CD8-positive, alpha-beta memory T cell (primary cell): ENCODE data around the gene ARMH1. TPM values are rescaled to one million over a fixed set of nuclear protein-coding genes. Genes with fewer than 3 reads are reported as not detected.

Source experiments
- CTCF ChIA-PET: fragments of 350-600 bp; sonication (Branson Sonifier 250); formaldehyde crosslinking; loops from one replicate; lab custom pipeline; 2021; ENCODE audit warnings: antibody characterized with exemption; lab: Charles Lee
- POLR2A ChIA-PET: fragments of 350-600 bp; sonication (Branson Sonifier 250); formaldehyde crosslinking; loops from one replicate; lab custom pipeline; 2021; ENCODE audit warnings: antibody characterized with exemption; lab: Charles Lee
- DNase-seq, 5 donors: peaks; one replicate each; pipeline versions ENCODE4 v3.0.0 to v3.0.0-alpha.2; 2020 to 2022; ENCODE audit warnings: mixed read lengths in 1 of 5
- H3K27ac ChIP-seq: one replicate; pipeline ENCODE4 v1.7.0; 2013; ENCODE audit warnings: low read depth, mild to moderate bottlenecking, low read length, moderate library complexity
- H3K27me3 ChIP-seq: 2 replicates; pipeline ENCODE4 v1.7.0; 2013; ENCODE audit warnings: low read length, mild to moderate bottlenecking; ENCODE audit not compliant: insufficient read depth, poor library complexity, severe bottlenecking
- H3K36me3 ChIP-seq: 2 replicates; pipeline ENCODE4 v1.7.0; 2013; ENCODE audit warnings: mild to moderate bottlenecking, low read length, moderate library complexity; ENCODE audit not compliant: insufficient read depth
- H3K4me1 ChIP-seq: 2 replicates; pipeline ENCODE4 v1.7.0; 2013; ENCODE audit warnings: mild to moderate bottlenecking, low read length, moderate library complexity; ENCODE audit not compliant: insufficient read depth
- H3K4me3 ChIP-seq: 2 replicates; pipeline ENCODE4 v1.7.0; 2013; ENCODE audit warnings: mild to moderate bottlenecking, low read length
- H3K9me3 ChIP-seq: 2 replicates; pipeline ENCODE4 v1.7.0; 2013; ENCODE audit warnings: mild to moderate bottlenecking, low read length
- H3K27ac Mint-ChIP-seq, 8 donors: one replicate each; pipeline ENCODE4 v1.8.0; 2020 to 2021; ENCODE audit warnings: mixed read lengths in 8 of 8, mild to moderate bottlenecking in 6 of 8, inconsistent platforms in 3 of 8, moderate library complexity in 3 of 8
- H3K27me3 Mint-ChIP-seq, 2 donors: one replicate each; pipeline ENCODE4 v1.8.0; 2020 to 2021; ENCODE audit warnings: mixed read lengths in 2 of 2, mild to moderate bottlenecking in 1 of 2, moderate library complexity in 1 of 2
- H3K36me3 Mint-ChIP-seq, 3 donors: one replicate each; pipeline ENCODE4 v1.8.0; 2020 to 2021; ENCODE audit warnings: mixed read lengths in 3 of 3, inconsistent platforms in 1 of 3, mild to moderate bottlenecking in 1 of 3
- H3K4me1 Mint-ChIP-seq, 3 donors: one replicate each; pipeline ENCODE4 v1.8.0; 2020 to 2021; ENCODE audit warnings: mixed read lengths in 3 of 3, inconsistent platforms in 1 of 3, mild to moderate bottlenecking in 1 of 3
- H3K4me3 Mint-ChIP-seq, 7 donors: one replicate each; pipeline ENCODE4 v1.8.0; 2020 to 2021; ENCODE audit warnings: mixed read lengths in 7 of 7, mild to moderate bottlenecking in 6 of 7, moderate library complexity in 4 of 7, inconsistent platforms in 2 of 7
- H3K9me3 Mint-ChIP-seq, 5 donors: one replicate each; pipeline ENCODE4 v1.8.0; 2020 to 2022; ENCODE audit warnings: mixed read lengths in 5 of 5, mild to moderate bottlenecking in 3 of 5, moderate library complexity in 2 of 5, inconsistent platforms in 1 of 5
- polyA plus RNA-seq: library from polyadenylated mRNA; unstranded; fragments of 300-500 nt; fragmentation: Illumina TruSeq; gene quantifications from one replicate; pipeline ENCODE4 v1.2.3, GENCODE V29; 2021
- total RNA-seq, 2 experiments: library from RNA; stranded (reverse); gene quantifications; one replicate each; pipeline ENCODE4 v1.2.3, GENCODE V29; 2021

The ARMH1 gene
- total and polyA plus RNA-seq, 3 experiments from 2014 or later = 21.1 to 38.0 (median 33.3) TPM

DNA sequence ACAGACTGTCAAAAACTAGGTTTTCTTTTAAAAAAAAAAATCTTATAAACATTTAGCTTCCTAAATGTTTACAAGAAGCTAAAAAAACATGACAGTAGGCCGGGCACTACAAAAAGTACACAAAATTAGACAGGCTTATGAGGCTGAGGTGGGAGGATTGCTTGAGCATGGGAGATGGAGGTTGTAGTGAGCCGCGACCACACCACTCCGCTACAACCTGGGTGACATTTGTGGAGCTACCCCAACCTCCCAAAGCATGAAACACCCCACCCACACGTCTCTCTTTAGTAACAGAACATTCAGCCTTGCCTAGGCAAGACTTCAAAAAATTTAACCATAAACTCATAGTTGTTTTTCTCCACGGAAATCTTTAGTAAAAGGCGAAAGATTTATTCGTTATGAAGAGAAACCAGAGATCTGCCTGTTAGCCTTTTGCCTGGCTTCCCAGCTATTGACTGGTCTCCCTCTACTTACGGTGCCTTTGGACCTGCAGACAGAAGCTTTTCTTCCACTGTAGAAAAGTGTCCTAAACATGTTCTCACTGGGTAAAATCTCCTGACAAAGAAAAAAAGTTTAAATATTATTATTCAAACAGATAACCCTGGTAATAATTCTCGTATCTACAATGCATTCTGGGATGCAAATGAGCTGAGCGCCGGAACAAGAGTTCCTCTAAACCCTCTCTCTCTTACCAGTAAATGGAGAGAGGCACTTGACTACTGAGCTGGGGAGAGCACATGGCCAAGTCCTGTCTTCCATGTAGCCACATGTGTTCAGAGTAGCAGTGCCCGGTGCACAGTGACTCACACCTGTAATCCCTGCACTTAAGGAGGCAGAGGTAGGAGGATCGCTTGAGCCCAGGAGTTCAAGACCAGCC is 47.2 kb downstream of the ARMH1 start:
- H3K27ac Mint-ChIP-seq = peak overlapping the region; percentile 81 to 97 (median 94)
- POLR2A ChIA-PET = interaction anchor here (0.6 to 1.9 kb wide), 16 partner anchors 9 to 964 kb away, joined by 3 to 49 read pairs (median 4); partner anchors contain the start of genes ARMH1, EIF2B3, GPBP1L1 and HECTD3
- Histone ChIP-seq H3K4me3 (no peak overlapping the region), H3K9me3 (no peaks in the 10 kb centered on the region), H3K4me1 (peaks cover 56% of the 10 kb centered on the region), H3K36me3 (no peaks in the 10 kb centered on the region), H3K27ac (peak overlapping the region; percentile 69), H3K27me3 (no peaks in the 10 kb centered on the region)
- H3K27me3 Mint-ChIP-seq = no peaks in the 10 kb centered on the region
- peaks cover 0 to 4% (median 0%) of the 10 kb centered on the region in 3 donors for H3K36me3 Mint-ChIP-seq
- CTCF ChIA-PET = interaction anchor here (0.8 to 2.6 kb wide), 10 partner anchors 9 to 582 kb away, joined by 3 to 21 read pairs (median 4); partner anchors contain the start of genes HECTD3, PLK3, RNU5D-1 and RPS8
- peak overlapping the region; percentile 44 to 85 (median 73) for H3K4me3 Mint-ChIP-seq
- H3K4me1 Mint-ChIP-seq = peaks cover 50 to 77% (median 58%) of the 10 kb centered on the region in 3 donors
- H3K9me3 Mint-ChIP-seq = no peaks in the 10 kb centered on the region
- peak; percentile 38 to 82 (median 75) for DNase-seq

GRCh38 chr1:44723064-44723463 is 48.5 kb downstream of the ARMH1 start:
- H3K4me1 ChIP-seq = peaks cover 49% of the 10 kb centered on the region
- H3K4me1 Mint-ChIP-seq = peaks cover 43 to 70% (median 46%) of the 10 kb centered on the region in 3 donors
- POLR2A ChIA-PET = interaction anchor here (0.6 to 0.8 kb wide), 2 partner anchors 356 to 1073 kb away, joined by 3 read pairs; no protein-coding TSS in a partner anchor
- H3K27me3 ChIP-seq = no peaks in the 10 kb centered on the region
- peaks cover 0 to 4% (median 1%) of the 10 kb centered on the region in 3 donors for H3K36me3 Mint-ChIP-seq
- no peaks in the 10 kb centered on the region for H3K36me3 ChIP-seq
- no peaks in the 10 kb centered on the region for H3K9me3 Mint-ChIP-seq
- H3K4me3 Mint-ChIP-seq = peak overlapping the region; percentile 70 to 90 (median 82)
- H3K9me3 ChIP-seq = no peaks in the 10 kb centered on the region
- CTCF ChIA-PET = interaction anchor here (0.6 to 2.6 kb wide), 2 partner anchors 8 to 47 kb away, joined by 3 to 21 read pairs; partner anchors contain the start of gene RNU5D-1
- H3K27ac Mint-ChIP-seq = peak overlapping the region; percentile 79 to 99 (median 92)
- DNase-seq = peak in 1 of 5 donors; percentile 30
- no peaks in the 10 kb centered on the region for H3K27me3 Mint-ChIP-seq
- peak overlapping the region; percentile 39 for H3K4me3 ChIP-seq
- no peak overlapping the region for H3K27ac ChIP-seq

GRCh38 chr1:44723496-44724295 is 49.2 kb downstream of the ARMH1 start:
- CTCF ChIA-PET = interaction anchor here (2.6 kb wide), 1 partner anchor 7 kb away, joined by 21 read pairs; the partner anchor contains the start of gene RNU5D-1
- peak overlapping the region; percentile 39 for H3K4me3 ChIP-seq
- H3K4me1 ChIP-seq = peaks cover 48% of the 10 kb centered on the region

DNA sequence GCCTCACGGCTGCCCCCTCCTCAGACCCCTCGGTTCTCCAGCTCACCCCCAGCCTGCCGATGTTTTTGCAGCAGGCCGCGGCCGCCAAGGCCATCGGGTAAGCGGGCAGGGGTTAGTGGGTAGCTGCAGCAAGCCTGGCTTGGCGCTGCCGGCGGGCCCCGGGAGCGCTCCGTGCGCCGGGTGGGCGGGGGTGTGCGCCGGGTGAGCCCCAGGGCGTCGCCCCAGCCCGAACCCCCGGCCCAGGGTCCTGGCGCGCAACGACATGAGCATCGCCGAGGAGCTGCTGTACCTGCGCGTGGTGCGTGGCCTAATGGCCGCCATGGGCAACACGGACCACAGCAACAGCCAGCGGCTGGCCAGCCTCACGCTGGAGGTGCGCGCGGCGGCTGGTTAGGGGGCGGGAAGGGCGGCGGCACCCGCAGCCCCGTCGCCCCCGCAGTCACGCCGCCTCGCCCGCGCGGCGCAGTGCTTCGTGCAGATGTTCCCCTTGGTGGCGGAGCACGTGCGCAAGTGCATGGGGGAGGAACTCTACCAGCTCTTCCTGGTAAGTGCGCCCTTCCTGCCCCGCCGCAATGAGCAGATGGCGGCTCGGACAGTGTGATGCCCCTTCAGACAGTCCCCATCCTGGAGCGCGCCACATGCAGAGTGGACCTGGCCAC is 49.9 kb downstream of the ARMH1 start:
- H3K36me3 ChIP-seq = no peaks in the 10 kb centered on the region
- H3K9me3 Mint-ChIP-seq = no peaks in the 10 kb centered on the region
- H3K27me3 Mint-ChIP-seq = no peaks in the 10 kb centered on the region
- ChIA-PET CTCF (interaction anchor here (1.3 kb wide), 1 partner anchor 22 kb away, joined by 3 read pairs; no protein-coding TSS in a partner anchor), POLR2A (interaction anchor here (0.9 kb wide), 1 partner anchor 8 kb away, joined by 3 read pairs; no protein-coding TSS in a partner anchor)
- H3K4me1 Mint-ChIP-seq = peaks cover 42 to 66% (median 45%) of the 10 kb centered on the region in 3 donors
- H3K4me3 ChIP-seq = peak overlapping the region; percentile 39
- peaks cover 47% of the 10 kb centered on the region for H3K4me1 ChIP-seq
- H3K27me3 ChIP-seq = no peaks in the 10 kb centered on the region
- H3K27ac Mint-ChIP-seq = peak overlapping the region in 4 of 8 donors; percentile 61 to 68 (median 66)
- no peaks in the 10 kb centered on the region for H3K9me3 ChIP-seq
- H3K4me3 Mint-ChIP-seq = peak overlapping the region in 4 of 7 donors; percentile 11 to 88 (median 46)
- no peak overlapping the region for H3K27ac ChIP-seq
- peak in 1 of 5 donors; percentile 25 for DNase-seq
- peaks cover 0 to 4% (median 1%) of the 10 kb centered on the region in 3 donors for H3K36me3 Mint-ChIP-seq

More at GRCh38 chr1:44723496-44724295, 49.2 kb downstream of the ARMH1 start:
- no peaks in the 10 kb centered on the region for H3K9me3 Mint-ChIP-seq
- no peak overlapping the region for H3K27ac ChIP-seq
- no peaks in the 10 kb centered on the region for H3K27me3 Mint-ChIP-seq
- DNase-seq = peak in 2 of 5 donors; percentile 44 to 50
- H3K4me1 Mint-ChIP-seq = peaks cover 41 to 66% (median 43%) of the 10 kb centered on the region in 3 donors
- H3K4me3 Mint-ChIP-seq = peak overlapping the region; percentile 70 to 90 (median 82)
- H3K36me3 ChIP-seq = no peaks in the 10 kb centered on the region
- peaks cover 0 to 4% (median 1%) of the 10 kb centered on the region in 3 donors for H3K36me3 Mint-ChIP-seq
- POLR2A ChIA-PET = interaction anchor here (0.8 kb wide), 1 partner anchor 1073 kb away, joined by 3 read pairs; no protein-coding TSS in a partner anchor
- no peaks in the 10 kb centered on the region for H3K9me3 ChIP-seq
- peak overlapping the region; percentile 79 to 99 (median 92) for H3K27ac Mint-ChIP-seq
- no peaks in the 10 kb centered on the region for H3K27me3 ChIP-seq

- peaks cover 41 to 62% (median 43%) of the 10 kb centered on the region in 3 donors for H3K4me1 Mint-ChIP-seq
- H3K27me3 ChIP-seq = no peaks in the 10 kb centered on the region
- H3K27ac Mint-ChIP-seq = peak overlapping the region in 7 of 8 donors; percentile 46 to 68 (median 61)
- DNase-seq = no peak
- H3K36me3 Mint-ChIP-seq = peaks cover 0 to 4% (median 1%) of the 10 kb centered on the region in 3 donors
- ChIA-PET CTCF (interaction anchor here (0.5 to 9.8 kb wide), 5 partner anchors 9 to 491 kb away, joined by 3 to 89 read pairs (median 3); no protein-coding TSS in a partner anchor), POLR2A (interaction anchor here (0.9 kb wide), 1 partner anchor 9 kb away, joined by 3 read pairs; no protein-coding TSS in a partner anchor)
- H3K27me3 Mint-ChIP-seq = no peaks in the 10 kb centered on the region
- no peaks in the 10 kb centered on the region for H3K9me3 ChIP-seq
- no peaks in the 10 kb centered on the region for H3K36me3 ChIP-seq
- no peak overlapping the region for H3K27ac ChIP-seq
- no peak overlapping the region for H3K4me3 ChIP-seq
- H3K4me1 ChIP-seq = peaks cover 43% of the 10 kb centered on the region
- peak overlapping the region in 6 of 7 donors; percentile 11 to 88 (median 46) for H3K4me3 Mint-ChIP-seq
- H3K9me3 Mint-ChIP-seq = no peaks in the 10 kb centered on the region
Observed at GRCh38 chr1:44724955-44725698, 50.6 kb downstream of the ARMH1 start.

DNA sequence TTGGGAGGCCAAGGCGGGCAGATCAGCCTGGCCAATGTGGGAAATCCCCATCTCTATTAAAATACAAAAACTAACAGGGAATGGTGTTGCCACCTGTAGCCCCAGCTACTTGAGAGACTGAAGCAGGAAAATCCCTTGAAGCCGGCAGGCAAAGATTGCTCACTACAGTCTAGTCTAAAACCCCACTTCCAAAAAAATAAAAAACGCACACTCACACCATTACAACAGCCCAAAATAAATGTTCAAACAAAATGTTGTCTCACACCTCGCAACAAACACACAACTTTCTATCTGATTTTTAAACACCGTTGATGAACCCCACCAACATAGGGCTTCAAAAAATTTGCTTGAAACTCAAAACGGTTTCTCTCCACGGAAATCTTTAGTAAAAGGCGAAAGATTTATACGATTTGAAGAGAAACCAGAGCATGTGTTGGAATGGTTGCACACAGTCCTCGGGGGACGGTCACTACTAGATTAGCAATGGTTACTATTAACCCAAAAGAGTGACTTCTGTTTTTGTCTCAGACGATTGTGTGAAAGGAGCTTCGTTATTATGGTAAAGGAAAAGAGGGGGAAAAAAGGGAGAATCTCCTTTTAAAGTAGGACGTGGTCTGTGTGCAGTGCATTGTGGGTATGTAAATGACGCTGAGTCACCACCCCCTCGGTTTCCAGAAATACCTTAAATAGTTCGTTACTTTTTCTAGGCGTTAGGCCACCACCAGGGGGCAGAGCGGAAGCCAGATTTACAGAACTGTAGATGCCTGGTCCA is 56.4 kb downstream of the ARMH1 start, which contains the start of gene RNU5D-1:
RNU5D-1 (minus strand) TSS at position 430 of the 772 bp plus-strand sequence.
- ChIA-PET POLR2A (interaction anchor here (0.6 to 3.9 kb wide), 17 partner anchors 9 to 610 kb away, joined by 3 to 49 read pairs (median 3); partner anchors contain the start of genes MUTYH, PLK3, RPS8 and TOE1), CTCF (interaction anchor here (0.6 to 9.8 kb wide), 25 partner anchors 9 to 760 kb away, joined by 3 to 89 read pairs (median 5); partner anchors contain the start of genes HECTD3, PLK3, RPS8 and TESK2)
- peaks cover 0 to 1% (median 0%) of the 10 kb centered on the region in 3 donors for H3K36me3 Mint-ChIP-seq
- H3K4me3 Mint-ChIP-seq = peak within 1 kb of the TSS; percentile 63 to 86 (median 78)
- peak; percentile 88 to 94 (median 90) for DNase-seq
- Histone ChIP-seq H3K27me3 (no peaks in the 10 kb centered on the region), H3K27ac (peak within 1 kb of the TSS; percentile 97), H3K9me3 (no peaks in the 10 kb centered on the region), H3K4me3 (peak within 1 kb of the TSS; percentile 37), H3K4me1 (peaks cover 14% of the 10 kb centered on the region), H3K36me3 (no peaks in the 10 kb centered on the region)
- H3K27ac Mint-ChIP-seq = peak within 1 kb of the TSS; percentile 96 to 100 (median 100)
- H3K9me3 Mint-ChIP-seq = no peaks in the 10 kb centered on the region
- no peaks in the 10 kb centered on the region for H3K27me3 Mint-ChIP-seq
- peaks cover 19 to 36% (median 28%) of the 10 kb centered on the region in 3 donors for H3K4me1 Mint-ChIP-seq
